Measurements from ENCODE around the gene SMARCC1. TPM values are rescaled to one million over a fixed set of nuclear protein-coding genes. Genes with fewer than 3 reads are reported as not detected.
"Not testable (repeated sequence)": the region's sequence is repeated elsewhere in the genome, so short reads cannot be mapped to it uniquely, and the experiment has no call there.

SMARCC1 gene
- total RNA-seq, 1 donor: 44.9 TPM

DNA sequence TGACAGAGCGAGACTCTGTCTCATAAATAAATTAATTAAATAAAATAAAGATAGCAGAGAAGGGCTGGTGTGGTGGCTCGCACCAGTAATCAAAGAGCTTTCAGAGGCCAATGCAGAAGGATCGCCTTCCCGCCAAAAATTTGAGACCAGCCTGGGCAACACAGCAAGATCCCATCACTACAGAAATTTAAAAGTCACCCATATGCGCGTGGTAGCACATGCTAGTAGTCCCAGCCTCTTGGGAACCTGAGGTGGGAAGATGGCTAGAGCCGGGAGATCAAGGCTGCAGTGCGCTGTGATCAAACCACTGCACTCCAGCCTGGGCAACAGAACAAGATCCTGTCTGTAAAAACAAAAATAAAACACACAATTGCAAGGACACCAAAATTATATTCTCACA is 9.6 kb downstream of the SMARCC1 start:
- no peak for DNase-seq (ENCODE audit: low read depth)
- no peak overlapping the region for H3K4me3 ChIP-seq (ENCODE audit: low read depth, low read length)
- TF ChIP-seq, protein P1, sequence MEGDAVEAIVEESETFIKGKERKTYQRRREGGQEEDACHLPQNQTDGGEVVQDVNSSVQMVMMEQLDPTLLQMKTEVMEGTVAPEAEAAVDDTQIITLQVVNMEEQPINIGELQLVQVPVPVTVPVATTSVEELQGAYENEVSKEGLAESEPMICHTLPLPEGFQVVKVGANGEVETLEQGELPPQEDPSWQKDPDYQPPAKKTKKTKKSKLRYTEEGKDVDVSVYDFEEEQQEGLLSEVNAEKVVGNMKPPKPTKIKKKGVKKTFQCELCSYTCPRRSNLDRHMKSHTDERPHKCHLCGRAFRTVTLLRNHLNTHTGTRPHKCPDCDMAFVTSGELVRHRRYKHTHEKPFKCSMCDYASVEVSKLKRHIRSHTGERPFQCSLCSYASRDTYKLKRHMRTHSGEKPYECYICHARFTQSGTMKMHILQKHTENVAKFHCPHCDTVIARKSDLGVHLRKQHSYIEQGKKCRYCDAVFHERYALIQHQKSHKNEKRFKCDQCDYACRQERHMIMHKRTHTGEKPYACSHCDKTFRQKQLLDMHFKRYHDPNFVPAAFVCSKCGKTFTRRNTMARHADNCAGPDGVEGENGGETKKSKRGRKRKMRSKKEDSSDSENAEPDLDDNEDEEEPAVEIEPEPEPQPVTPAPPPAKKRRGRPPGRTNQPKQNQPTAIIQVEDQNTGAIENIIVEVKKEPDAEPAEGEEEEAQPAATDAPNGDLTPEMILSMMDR (IDR thresholded peaks at IDR 0.05; ENCODE audit: insufficient read depth, low read depth, low read length): no peak

DNA sequence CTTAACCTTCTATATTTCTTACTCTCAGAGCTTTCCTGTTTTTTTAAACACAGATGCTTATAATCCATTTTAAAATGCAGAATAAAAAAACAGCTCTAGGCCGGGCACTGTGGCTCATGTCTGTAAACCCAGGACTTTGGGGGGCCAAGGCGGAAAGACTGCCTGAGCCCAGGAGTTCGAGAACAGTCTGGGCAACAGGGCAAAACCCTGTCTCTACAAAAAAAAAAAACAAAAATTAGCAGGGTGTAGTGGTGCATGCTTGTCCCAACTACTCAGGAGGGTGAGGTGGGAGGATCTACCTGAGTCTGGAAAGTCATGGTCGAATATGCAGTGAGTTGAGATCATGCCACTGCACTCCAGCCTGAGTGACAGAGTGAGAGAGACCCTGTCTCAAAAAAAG is 15.5 kb downstream of the SMARCC1 start:
- H3K4me3 ChIP-seq (ENCODE audit: low read depth, low read length): no peak overlapping the region
- TF ChIP-seq, protein P1 (IDR thresholded peaks at IDR 0.05; ENCODE audit: insufficient read depth, low read depth, low read length): no peak
- DNase-seq (ENCODE audit: low read depth): no peak

DNA sequence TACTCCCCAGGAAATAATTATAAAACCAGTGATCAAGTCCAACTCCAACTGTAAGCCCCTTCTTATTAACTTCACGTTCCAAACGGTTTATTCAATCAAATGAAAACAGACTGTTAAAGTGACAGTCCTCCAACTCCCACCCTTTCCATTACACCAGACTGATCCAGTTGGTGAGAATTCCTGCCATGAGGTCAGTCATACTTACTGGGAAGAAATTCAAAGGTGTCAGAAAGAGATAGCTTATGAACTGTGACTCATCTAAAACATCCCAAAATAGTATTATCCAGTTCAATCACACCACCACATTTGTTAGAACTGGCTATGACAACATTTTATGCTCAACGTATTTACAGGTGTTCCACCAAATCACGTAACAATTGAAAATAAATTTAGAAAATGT is 19.5 kb downstream of the SMARCC1 start:
- H3K4me3 ChIP-seq (ENCODE audit: low read depth, low read length): no peak overlapping the region
- no peak for DNase-seq (ENCODE audit: low read depth)
- TF ChIP-seq, protein P1 (IDR thresholded peaks at IDR 0.05; ENCODE audit: insufficient read depth, low read depth, low read length): no peak

DNA sequence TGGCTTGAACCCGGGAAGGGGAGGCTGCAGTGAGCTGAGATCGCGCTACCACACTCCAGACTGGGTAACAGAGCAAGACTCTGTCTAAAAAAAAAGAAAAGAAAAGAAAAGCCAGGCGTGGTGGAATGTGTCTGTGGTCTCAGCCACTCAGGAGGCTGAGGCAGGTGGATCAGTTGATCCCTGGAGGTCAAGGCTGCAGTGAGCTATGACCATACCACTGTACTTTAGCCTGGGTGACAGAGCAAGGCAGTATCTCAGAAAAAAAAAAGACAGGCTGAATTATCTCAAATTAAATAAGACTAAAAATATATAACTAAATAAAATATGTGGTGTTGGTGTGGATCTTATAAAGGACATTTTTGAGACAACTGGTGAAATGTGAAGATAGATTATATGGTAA is 20.6 kb downstream of the SMARCC1 start:
- TF ChIP-seq, protein P1 (IDR thresholded peaks at IDR 0.05; ENCODE audit: insufficient read depth, low read depth, low read length): no peak
- DNase-seq (ENCODE audit: low read depth): no peak
- H3K4me3 ChIP-seq (ENCODE audit: low read depth, low read length): no peak overlapping the region

DNA sequence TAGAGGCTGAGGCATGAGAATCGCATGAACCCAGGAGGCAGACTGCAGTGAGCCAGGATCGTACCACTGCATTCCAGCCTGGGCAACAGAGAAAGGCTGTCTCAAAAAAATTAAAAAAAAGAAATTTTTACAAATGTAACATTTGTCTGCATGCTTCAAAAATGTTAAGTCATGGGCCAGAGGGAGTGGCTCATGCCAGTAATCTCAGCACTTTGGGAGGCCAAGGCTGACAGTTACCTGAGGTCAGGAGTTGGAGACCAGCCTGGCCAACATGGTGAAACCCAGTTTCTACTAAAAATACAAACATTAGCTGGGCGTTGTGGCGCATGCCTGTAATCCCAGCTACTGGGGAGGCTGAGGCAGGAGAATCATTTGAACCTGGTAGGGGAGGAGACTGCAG is 21.5 kb downstream of the SMARCC1 start:
- DNase-seq (ENCODE audit: low read depth); H3K4me3 ChIP-seq (ENCODE audit: low read depth, low read length): not testable (repeated sequence)

DNA sequence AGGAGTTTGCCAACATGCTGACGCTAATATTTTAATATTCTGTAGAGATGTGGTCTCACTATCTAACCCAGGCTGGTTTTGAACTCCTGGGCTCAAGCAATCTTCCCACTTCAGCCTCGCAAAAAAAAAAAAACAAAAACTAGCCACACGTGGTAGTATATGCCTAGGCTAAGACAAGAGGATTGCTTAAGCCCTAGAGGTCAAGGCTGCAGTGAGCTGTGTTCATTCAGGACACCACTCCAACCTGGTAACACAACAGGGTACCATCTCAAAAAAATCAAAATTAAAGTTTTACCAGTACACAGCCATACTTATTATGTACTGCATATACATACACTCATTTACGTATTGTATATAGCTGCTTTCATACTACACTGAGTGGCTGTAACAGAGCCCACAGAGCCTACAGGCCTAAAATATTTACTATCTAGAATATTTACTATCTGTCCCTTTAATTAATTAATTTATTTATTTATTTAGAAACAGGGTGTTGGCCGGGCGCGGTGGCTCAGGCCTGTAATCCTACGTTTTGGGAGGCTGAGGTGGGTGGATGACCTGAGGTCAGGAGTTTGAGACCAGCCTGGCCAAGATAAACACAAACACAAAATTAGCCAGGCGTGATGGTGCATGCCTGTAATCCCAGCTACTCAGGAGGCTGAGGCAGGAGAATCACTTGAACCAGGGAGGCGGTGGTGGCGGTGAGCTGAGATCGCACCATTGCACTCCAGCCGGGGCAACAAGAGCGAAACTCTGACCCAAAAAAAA is 23.2 kb downstream of the SMARCC1 start:
- TF ChIP-seq, protein P1 (IDR thresholded peaks at IDR 0.05; ENCODE audit: insufficient read depth, low read depth, low read length): no peak
- DNase-seq (ENCODE audit: low read depth): no peak
- H3K4me3 ChIP-seq (ENCODE audit: low read depth, low read length): no peak overlapping the region

DNA sequence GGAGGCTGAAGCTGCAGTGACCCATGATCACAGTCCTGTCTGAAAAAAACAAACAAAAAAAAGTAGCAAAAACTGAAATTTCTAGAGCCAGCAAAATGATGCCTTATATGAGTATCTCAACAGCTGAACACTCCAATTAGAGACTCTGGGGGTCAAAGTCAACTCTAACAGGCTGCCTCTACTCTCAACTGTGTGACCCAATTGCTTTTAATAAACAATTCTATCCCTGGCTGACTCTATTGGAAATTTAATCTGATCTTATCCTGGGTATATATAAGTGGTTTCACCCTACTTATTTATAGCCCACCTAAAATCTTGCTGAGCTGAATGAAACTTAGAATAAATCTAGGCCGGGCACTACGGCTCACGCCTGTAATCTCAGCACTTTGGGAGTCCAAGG is 29.0 kb downstream of the SMARCC1 start:
- TF ChIP-seq, protein P1 (IDR thresholded peaks at IDR 0.05; ENCODE audit: insufficient read depth, low read depth, low read length): no peak
- no peak for DNase-seq (ENCODE audit: low read depth)
- no peak overlapping the region for H3K4me3 ChIP-seq (ENCODE audit: low read depth, low read length)

DNA sequence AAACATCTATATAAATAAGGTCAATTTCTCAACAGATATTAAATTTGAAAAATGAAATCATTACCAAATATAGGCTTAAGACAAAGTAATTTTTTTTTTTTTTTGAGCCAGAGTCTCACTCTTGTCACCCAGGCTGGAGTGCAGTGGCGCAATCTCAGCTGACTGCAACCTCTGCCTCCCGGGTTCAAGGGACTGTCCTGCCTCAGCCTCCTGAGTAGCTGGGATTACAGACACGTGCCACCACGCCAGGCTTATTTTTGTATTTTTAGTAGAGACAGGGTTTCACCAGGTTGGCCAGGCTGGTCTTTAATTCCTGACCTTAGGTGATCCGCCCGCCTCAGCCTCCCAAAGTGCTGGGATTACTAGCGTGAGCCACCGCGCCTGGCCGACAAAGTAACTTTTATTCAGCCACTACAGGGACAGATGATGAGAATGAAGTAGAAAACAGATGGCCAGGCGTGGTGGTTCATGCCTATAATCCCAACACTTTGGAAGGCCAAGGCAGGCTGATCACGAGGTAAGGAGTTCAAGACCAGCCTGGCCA is 30.8 kb downstream of the SMARCC1 start:
- not testable (repeated sequence) for DNase-seq (ENCODE audit: low read depth); H3K4me3 ChIP-seq (ENCODE audit: low read depth, low read length)
